ENCODE results near the gene LRRC52. TPM values are rescaled to one million over a fixed set of nuclear protein-coding genes. Genes with fewer than 3 reads are reported as not detected.

The LRRC52 gene
- polyA plus RNA-seq, 1 of the 3 experiments (the other 2 are of a cell fraction) = not detected

- H3K9ac ChIP-seq = no peak overlapping the region
- 15% methylated on average over 7 of the region's 7 CpGs for WGBS (ENCODE audit: low lambda C conversion rate)
- CTCF ChIA-PET = no interaction called here
- TF ChIP-seq YY1 (IDR thresholded peaks at IDR 0.05; ENCODE audit: low read depth) = no peak
- no peak for TF ChIP-seq GATA2 (CRISPR knock-in tag; IDR thresholded peaks at IDR 0.05)
- no peak for TF ChIP-seq MEF2A (IDR thresholded peaks at IDR 0.05; ENCODE audit: borderline replicate concordance, low read depth)
- TF ChIP-seq RAD21 (IDR thresholded peaks at IDR 0.05; ENCODE audit: low read length) = no peak
- no peak for TF ChIP-seq FOXM1 (IDR thresholded peaks at IDR 0.05; ENCODE audit: low read depth)
- H3K79me2 ChIP-seq (ENCODE audit: insufficient read depth) = no peaks in the 10 kb centered on the region
- no peaks in the 10 kb centered on the region for H3K27me3 ChIP-seq (ENCODE audit: insufficient read depth)
- H3K9me2 ChIP-seq = no peaks in the 10 kb centered on the region
- POLR2A ChIA-PET = no interaction called here
- no peak overlapping the region for H3K4me3 ChIP-seq (ENCODE audit: low read depth in 2 of 2, low read length in 1 of 2)
- H2AFZ ChIP-seq (ENCODE audit: low read depth) = no peak overlapping the region
- H3K9me3 ChIP-seq = no peaks in the 10 kb centered on the region
- no peak overlapping the region for H3K4me2 ChIP-seq
- no peaks in the 10 kb centered on the region for H4K20me1 ChIP-seq (ENCODE audit: insufficient read depth)
- H3K27ac ChIP-seq (ENCODE audit: low read depth in 2 of 2, low read length in 1 of 2) = no peak overlapping the region
- no peaks in the 10 kb centered on the region for H3K4me1 ChIP-seq (ENCODE audit: control insufficient read depth in 1 of 2, insufficient read depth in 2 of 2, low read depth in 1 of 2, low read length in 1 of 2)
- no peaks in the 10 kb centered on the region for H3K36me3 ChIP-seq (replicated peaks in 1 of 2; ENCODE audit: control insufficient read depth in 1 of 2, insufficient read depth in 2 of 2, low read length in 1 of 2)
- DNase-seq = no peak
- no peaks in the 10 kb centered on the region for H3F3A ChIP-seq (replicated peaks; ENCODE audit: insufficient read depth)
These were observed 11.7 kb upstream of the LRRC52 start for GRCh38 chr1:165532053-165532452.

- H3K36me3 ChIP-seq (replicated peaks in 1 of 2; ENCODE audit: control insufficient read depth in 1 of 2, insufficient read depth in 2 of 2, low read length in 1 of 2) = no peaks in the 10 kb centered on the region
- WGBS (ENCODE audit: low lambda C conversion rate) = 44% methylated on average over 4 of the region's 4 CpGs
- H3K4me1 ChIP-seq (ENCODE audit: control insufficient read depth in 1 of 2, insufficient read depth in 2 of 2, low read depth in 1 of 2, low read length in 1 of 2) = no peaks in the 10 kb centered on the region
- H3K4me2 ChIP-seq = no peak overlapping the region
- ChIA-PET POLR2A (interaction anchor here (1.1 kb wide), 1 partner anchor 16 kb away, joined by 4 read pairs; no protein-coding TSS in a partner anchor), CTCF (interaction anchor here (0.8 to 1.2 kb wide), 2 partner anchors 60 to 140 kb away, joined by 4 read pairs; no protein-coding TSS in a partner anchor)
- H3K9me3 ChIP-seq = no peaks in the 10 kb centered on the region
- no peaks in the 10 kb centered on the region for H3K9me2 ChIP-seq
- H3K79me2 ChIP-seq (ENCODE audit: insufficient read depth) = no peaks in the 10 kb centered on the region
- H3F3A ChIP-seq (replicated peaks; ENCODE audit: insufficient read depth) = no peaks in the 10 kb centered on the region
- H4K20me1 ChIP-seq (ENCODE audit: insufficient read depth) = no peaks in the 10 kb centered on the region
- no peak overlapping the region for H3K4me3 ChIP-seq (ENCODE audit: low read depth in 2 of 2, low read length in 1 of 2)
- H3K27ac ChIP-seq (ENCODE audit: low read depth in 2 of 2, low read length in 1 of 2) = no peak overlapping the region
- no peak overlapping the region for H2AFZ ChIP-seq (ENCODE audit: low read depth)
- no peak overlapping the region for H3K9ac ChIP-seq
- no peak for DNase-seq
- no peaks in the 10 kb centered on the region for H3K27me3 ChIP-seq (ENCODE audit: insufficient read depth)
- TF ChIP-seq CTCF (IDR thresholded peaks at IDR 0.05) = no peak
- no peak for TF ChIP-seq REST (IDR thresholded peaks at IDR 0.05; ENCODE audit: low read depth, low read length)
- no peak for TF ChIP-seq RFX5 (IDR thresholded peaks at IDR 0.05; ENCODE audit: low read length)
- no peak for TF ChIP-seq CHD2 (IDR thresholded peaks at IDR 0.05; ENCODE audit: low read length, partially characterized antibody)
- TF ChIP-seq IRF3 (IDR thresholded peaks at IDR 0.05; ENCODE audit: low read depth, low read length) = no peak
- no peak for TF ChIP-seq RCOR1 (IDR thresholded peaks at IDR 0.05; ENCODE audit: low read length)
- TF ChIP-seq TAF1 (IDR thresholded peaks at IDR 0.05; ENCODE audit: borderline replicate concordance, low read depth, low read length) = no peak
- TF ChIP-seq EP300 (IDR thresholded peaks at IDR 0.05; ENCODE audit: borderline replicate concordance in 1 of 2, low read depth in 1 of 2, low read length in 1 of 2) = no peak
- no peak for TF ChIP-seq GATA2 (CRISPR knock-in tag; IDR thresholded peaks at IDR 0.05)
- no peak for TF ChIP-seq PBX3 (IDR thresholded peaks at IDR 0.05)
- no peak for TF ChIP-seq TCF12 (IDR thresholded peaks at IDR 0.05)
- TF ChIP-seq ZBTB33 (IDR thresholded peaks at IDR 0.05; ENCODE audit: borderline replicate concordance, low read depth) = no peak
- no peak for TF ChIP-seq RXRA (IDR thresholded peaks at IDR 0.05; ENCODE audit: borderline replicate concordance, low read depth)
- TF ChIP-seq ELF1 (IDR thresholded peaks at IDR 0.05) = no peak
- TF ChIP-seq MXI1 (IDR thresholded peaks at IDR 0.05; ENCODE audit: low read depth, low read length) = no peak
These were observed 10.5 kb upstream of the LRRC52 start for GRCh38 chr1:165533254-165533653.

Measured in SK-N-SH (cell line).